AG09309 (cell line): ENCODE measurements around the gene SLC25A53.

Experiments used
- DNase-seq: peaks from one replicate; pipeline ENCODE4 v3.0.0-alpha.2; 2010; ENCODE audit warnings: low read depth
- H3K4me3 ChIP-seq: 2 replicates; pipeline ENCODE4 v1.5.1; 2011; ENCODE audit warnings: mild to moderate bottlenecking, low read depth, low read length, moderate library complexity; ENCODE audit not compliant: control insufficient read depth
- TF ChIP-seq, protein P1 (sequence below): IDR thresholded peaks from 2 replicates; pipeline ENCODE4 v1.5.1; 2011; ENCODE audit warnings: mild to moderate bottlenecking, low read depth, low read length, inconsistent platforms; ENCODE audit not compliant: insufficient read depth, control insufficient read depth; ENCODE audit errors: missing control alignments

Gene SLC25A53

DNA sequence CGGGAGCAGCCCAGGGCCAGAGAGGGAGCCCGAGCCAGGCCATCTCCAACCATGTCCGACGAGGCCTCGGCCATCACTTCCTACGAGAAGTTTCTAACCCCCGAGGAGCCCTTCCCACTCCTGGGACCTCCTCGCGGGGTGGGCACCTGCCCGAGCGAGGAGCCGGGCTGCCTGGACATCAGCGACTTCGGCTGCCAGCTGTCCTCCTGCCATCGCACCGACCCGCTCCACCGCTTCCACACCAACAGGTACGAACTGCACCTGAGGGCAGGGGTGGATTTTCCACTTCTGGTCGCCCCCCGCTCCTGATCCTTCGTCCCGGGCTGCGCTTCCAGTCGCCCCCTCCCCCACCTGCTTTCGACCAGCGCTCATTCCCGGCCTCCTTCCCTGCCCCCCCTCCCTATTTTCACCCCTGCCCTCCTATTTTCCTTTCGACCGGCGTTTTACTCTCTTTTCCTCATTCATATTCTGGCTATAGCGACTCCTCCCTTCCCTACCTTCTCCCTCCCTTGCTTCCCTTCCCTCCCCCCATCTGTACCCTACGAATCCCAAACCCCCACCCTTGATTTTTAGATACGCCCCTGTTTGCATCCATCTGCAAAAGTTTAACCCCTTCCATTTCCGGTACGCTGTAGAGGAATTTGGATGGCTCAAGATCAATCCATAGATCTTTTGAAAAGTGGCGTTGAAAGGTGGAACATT is 10.1 kb upstream of the SLC25A53 start:
- no peak for DNase-seq
- H3K4me3 ChIP-seq, result peak overlapping the region; percentile 94
- TF ChIP-seq, protein P1, sequence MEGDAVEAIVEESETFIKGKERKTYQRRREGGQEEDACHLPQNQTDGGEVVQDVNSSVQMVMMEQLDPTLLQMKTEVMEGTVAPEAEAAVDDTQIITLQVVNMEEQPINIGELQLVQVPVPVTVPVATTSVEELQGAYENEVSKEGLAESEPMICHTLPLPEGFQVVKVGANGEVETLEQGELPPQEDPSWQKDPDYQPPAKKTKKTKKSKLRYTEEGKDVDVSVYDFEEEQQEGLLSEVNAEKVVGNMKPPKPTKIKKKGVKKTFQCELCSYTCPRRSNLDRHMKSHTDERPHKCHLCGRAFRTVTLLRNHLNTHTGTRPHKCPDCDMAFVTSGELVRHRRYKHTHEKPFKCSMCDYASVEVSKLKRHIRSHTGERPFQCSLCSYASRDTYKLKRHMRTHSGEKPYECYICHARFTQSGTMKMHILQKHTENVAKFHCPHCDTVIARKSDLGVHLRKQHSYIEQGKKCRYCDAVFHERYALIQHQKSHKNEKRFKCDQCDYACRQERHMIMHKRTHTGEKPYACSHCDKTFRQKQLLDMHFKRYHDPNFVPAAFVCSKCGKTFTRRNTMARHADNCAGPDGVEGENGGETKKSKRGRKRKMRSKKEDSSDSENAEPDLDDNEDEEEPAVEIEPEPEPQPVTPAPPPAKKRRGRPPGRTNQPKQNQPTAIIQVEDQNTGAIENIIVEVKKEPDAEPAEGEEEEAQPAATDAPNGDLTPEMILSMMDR, result no peak

DNA sequence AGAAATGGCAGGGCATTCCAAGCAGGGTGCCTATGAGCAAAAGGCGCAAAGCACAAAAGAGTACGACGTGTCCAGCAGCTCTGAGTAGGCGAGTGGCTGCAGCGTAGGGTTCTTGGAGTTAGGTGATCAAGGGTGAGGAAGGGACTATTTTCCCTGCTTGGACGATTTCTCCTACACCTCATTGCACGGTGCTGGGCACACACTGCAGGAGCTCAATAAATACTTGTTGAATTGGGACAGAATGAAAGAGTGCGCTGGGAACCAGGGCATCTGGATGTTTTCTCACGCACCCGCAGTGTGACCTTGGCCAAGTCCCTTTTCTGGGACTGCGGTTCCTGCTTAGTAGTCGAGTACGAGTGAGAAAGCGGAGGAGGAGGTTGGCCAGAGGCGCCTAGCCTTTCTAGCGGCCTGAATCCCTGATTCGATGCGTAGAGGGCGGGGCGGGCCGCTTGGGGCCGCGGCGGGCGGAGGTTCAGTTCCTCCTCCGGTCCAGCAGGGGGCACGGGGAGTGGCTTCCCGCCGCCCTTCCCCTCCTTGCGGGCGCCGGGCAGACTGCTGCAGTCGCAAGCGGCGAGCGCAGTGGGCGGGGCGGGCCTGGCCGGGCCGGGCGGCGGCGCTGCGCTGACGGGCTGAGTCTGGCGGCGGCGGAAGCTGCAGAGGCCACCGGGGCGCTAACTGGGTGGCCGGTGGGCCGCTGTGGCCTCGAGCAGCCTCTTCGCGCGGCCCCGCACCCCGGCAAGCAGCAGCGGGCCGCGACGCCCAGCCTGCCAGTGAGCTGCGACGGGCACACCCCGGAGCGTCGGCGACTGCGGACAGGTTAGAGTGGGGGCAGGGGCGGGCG is 9.3 kb upstream of the SLC25A53 start, which contains the start of gene FAM199X:
Gene FAM199X (plus strand): TSS at position 560 of the 841 bp plus-strand sequence. CDS start 333 bp downstream, outside the sequence.
- DNase-seq, result peak; percentile 51
- TF ChIP-seq, protein P1, result peak; percentile 51
- H3K4me3 ChIP-seq, result peak within 1 kb of the TSS; percentile 94

DNA sequence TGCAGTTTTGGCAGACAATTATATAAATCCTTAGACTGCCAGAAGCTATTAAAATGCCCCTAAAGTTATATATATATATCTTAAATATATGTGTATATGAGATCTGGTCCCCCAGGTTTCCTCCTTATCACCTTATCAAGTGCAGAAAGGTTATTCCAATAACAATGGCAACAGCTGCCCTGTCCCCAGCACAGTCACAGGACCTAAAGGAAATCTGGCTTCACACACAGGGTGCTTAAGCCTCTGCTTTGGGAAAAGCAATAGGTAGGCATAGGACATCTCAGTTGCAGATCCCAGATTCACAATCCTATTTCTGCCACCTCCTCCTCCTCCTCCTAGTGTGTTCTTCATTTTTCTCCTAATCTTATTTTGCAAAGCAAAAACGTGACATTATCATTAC is 5.8 kb downstream of the SLC25A53 start:
- DNase-seq, result no peak
- no peak overlapping the region for H3K4me3 ChIP-seq
- TF ChIP-seq, protein P1, result no peak

DNA sequence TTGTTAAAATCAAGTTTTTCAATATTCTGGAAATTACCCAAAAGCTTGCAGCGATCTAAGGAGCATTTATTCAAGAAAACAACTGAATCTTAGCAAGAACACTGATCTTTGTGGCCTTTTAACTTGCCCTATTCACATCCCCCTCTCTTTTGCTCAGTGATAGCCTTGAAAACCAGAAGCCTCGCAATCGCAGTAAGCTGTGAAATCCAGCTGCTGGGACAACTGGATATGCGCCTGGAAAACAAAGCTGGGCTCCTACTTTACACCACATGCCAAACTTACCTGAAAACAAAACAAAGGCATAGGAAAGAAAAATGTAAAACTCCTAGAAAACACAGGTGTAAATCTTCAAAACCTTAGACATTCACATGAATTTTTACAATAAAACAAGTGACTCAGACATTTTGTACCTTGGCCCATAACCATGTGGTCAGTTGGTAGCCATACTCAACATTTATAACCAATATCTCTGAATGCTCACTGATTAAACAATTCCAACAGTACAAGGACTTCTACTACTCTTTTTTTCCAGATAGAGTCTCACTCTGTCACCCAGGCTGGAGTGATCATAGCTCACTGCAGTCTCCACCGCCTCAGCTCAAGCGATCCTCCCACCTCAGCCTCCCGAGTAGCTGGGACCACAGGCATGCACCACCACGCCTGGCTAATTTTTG is 15.6 kb downstream of the SLC25A53 start:
- TF ChIP-seq, protein P1, result no peak
- no peak for DNase-seq
- H3K4me3 ChIP-seq, result no peak overlapping the region

DNA sequence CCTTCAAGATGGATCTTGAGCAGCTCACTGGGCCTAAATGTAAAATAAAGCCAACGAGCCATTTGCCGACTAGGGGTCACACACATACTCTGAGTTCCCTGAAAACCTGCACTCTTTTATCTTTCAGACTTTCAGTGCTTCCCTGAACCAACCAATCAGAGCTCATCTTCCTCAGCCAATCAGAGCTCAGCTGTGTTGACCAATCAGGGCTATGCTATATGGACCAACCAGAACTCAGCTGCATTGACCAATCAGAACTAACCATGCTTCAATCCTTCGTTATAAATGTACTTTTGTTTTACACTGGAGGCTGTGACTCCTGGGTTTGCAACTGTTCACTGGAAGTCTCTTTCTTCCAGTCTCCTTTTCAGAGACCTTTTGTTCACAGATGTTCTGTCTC is 19.3 kb downstream of the SLC25A53 start:
- TF ChIP-seq, protein P1, result no peak
- H3K4me3 ChIP-seq, result no peak overlapping the region
- DNase-seq, result no peak

DNA sequence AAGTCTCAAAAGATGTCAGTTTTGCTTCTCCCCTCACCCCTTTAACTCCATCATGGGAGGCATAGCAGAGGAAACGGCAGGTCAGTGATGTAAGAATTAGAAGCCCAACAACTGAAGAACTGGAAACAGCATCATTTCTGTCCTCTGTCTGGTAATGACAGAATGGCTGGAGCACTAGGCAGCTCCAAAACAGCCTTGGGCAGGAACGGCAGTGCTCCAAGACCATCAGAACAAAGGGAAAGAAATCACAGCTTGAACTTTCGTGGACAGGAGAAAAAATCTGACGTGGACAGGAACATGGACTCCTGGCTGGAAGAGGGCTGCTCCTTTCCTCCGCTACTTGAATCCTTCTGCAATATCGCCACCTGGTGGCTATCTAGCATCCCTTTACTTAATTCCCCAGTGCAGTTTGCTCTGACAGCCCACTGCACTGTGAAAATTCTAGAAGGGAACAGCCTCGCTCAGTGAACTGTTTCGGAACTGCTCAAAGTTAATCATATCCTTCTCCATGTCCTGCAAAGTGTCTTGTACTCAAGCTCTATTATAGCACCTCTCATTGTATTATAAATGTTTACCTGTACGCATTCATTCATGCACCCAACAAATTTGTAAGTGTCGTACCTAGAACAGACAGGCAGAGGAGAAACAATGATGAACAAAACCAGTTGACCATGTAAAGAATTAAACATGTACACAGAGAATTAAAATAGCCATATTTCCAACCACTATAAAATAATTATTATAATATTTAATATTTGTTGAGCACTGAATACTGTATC is 20.4 kb downstream of the SLC25A53 start:
- TF ChIP-seq, protein P1, result peak; percentile 87
- DNase-seq, result peak; percentile 79
- H3K4me3 ChIP-seq, result peak overlapping the region; percentile 27
